NCI-H82 (cell line): Measurements from ENCODE around the gene CUX1.
"Not testable (repeated sequence)": the region's sequence is repeated elsewhere in the genome, so short reads cannot be mapped to it uniquely, and the experiment has no call there.

Experiments used
- DNase-seq: peaks from one replicate; lab custom pipeline; 2025; lab: John Stamatoyannopoulos, UW

CUX1 gene

GRCh38 chr7:101817471-101818286 is at the start of gene CUX1:
CUX1 (plus strand) TSS chr7:101817626; CDS start chr7:101817640, 14 bp downstream.
- peak; percentile 46 for DNase-seq

GRCh38 chr7:101768280-101768679 is 49.1 kb upstream of the CUX1 start:
- DNase-seq, result no peak

- no peak for DNase-seq
Observed at GRCh38 chr7:101770466-101770865, 47.0 kb upstream of the CUX1 start.

GRCh38 chr7:101772508-101773211 is 44.8 kb upstream of the CUX1 start:
- DNase-seq, result peak; percentile 10

GRCh38 chr7:101775181-101775580 is 42.2 kb upstream of the CUX1 start:
- DNase-seq, result no peak

GRCh38 chr7:101778026-101778580 is 39.3 kb upstream of the CUX1 start:
- no peak for DNase-seq

GRCh38 chr7:101779267-101779666 is 38.2 kb upstream of the CUX1 start:
- no peak for DNase-seq

GRCh38 chr7:101780281-101780680 is 37.1 kb upstream of the CUX1 start:
- DNase-seq, result no peak

- no peak for DNase-seq
Observed at GRCh38 chr7:101781439-101781838, 36.0 kb upstream of the CUX1 start.

- DNase-seq, result no peak
Observed at GRCh38 chr7:101782476-101782875, 35.0 kb upstream of the CUX1 start.

GRCh38 chr7:101782896-101783295 is 34.5 kb upstream of the CUX1 start:
- DNase-seq, result no peak

GRCh38 chr7:101783381-101784181 is 33.8 kb upstream of the CUX1 start:
- no peak for DNase-seq

- no peak for DNase-seq
Observed at GRCh38 chr7:101784292-101785127, 32.9 kb upstream of the CUX1 start.

GRCh38 chr7:101787864-101788263 is 29.6 kb upstream of the CUX1 start:
- no peak for DNase-seq

GRCh38 chr7:101788517-101788916 is 28.9 kb upstream of the CUX1 start:
- no peak for DNase-seq

GRCh38 chr7:101790566-101791293 is 26.7 kb upstream of the CUX1 start:
- DNase-seq, result no peak

- DNase-seq, result no peak
Observed at GRCh38 chr7:101792051-101792681, 25.3 kb upstream of the CUX1 start.

- DNase-seq, result not testable (repeated sequence)
Observed at GRCh38 chr7:101792682-101793071, 24.7 kb upstream of the CUX1 start.

GRCh38 chr7:101795461-101795860 is 22.0 kb upstream of the CUX1 start:
- DNase-seq, result no peak

- DNase-seq, result not testable (repeated sequence)
Observed at GRCh38 chr7:101798173-101798572, 19.3 kb upstream of the CUX1 start.
